AG20443 (cell line): ENCODE measurements around the gene SNRPD2.
A peak's percentile ranks its signal among the peaks of the same experiment; 100 is the strongest.

ENCODE experiments used
- DNase-seq: peaks from one replicate; pipeline ENCODE4 v3.0.0; 2012; ENCODE audit warnings: low spot score, mixed read lengths

SNRPD2 gene

DNA sequence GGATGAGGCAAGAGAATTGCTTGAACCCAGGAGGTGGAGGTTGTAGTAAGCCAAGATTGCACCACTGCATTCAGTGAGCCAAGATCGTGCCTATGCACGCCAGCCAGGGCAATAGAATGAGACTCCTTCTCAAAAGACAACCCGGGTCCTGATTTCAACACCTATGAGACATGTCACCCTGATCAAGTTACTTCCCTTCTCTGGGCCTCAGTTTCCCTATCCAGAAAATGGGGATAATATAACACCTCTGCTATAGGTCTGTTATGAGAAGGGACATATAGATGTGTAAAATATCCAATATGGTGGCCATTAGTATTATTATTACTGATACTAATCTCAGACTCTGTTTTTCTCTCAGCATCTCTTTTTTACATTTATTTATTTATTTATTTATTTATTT, 36.7 kb downstream of the SNRPD2 start:
- no peak for DNase-seq

DNA sequence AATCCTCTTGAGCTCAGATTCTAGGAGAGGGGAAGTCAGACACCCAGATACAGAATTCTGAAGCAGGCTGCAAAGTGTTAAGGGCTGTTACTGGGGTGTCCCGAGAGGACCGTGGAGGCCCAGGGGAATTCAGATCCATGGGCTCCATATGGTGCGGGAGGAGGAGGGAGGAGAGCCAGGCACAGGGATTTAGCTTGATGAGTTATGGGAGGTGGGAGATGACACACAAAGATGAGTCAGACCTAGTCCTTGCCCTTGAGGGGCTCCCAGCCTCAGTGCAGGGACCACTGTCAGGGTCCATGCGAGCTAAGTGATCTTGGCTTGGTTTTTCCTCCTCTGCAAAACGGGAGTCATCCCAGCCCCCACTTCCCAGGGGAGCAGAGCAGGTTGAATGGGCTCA, 38.1 kb downstream of the SNRPD2 start:
- DNase-seq = no peak

DNA sequence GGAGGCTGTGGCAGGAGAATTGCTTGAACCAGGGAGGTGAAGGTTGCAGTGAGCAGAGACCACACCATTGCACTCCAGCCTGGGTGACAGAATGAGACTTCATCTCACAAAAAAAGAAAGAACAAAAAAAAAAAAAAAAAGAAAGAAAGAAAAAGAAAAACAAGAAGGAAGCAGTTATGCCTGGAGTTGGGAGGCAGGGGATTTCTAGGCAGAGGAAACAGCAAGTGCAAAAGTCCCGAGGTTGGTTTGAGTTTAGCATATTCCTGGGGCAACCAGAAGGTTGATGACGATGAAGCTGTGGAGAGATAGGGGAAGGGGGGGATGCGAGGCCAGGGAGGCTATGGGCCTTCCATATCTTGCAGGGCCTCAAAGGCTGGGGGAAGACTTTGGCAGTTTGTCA, 41.0 kb downstream of the SNRPD2 start:
- DNase-seq = no peak

DNA sequence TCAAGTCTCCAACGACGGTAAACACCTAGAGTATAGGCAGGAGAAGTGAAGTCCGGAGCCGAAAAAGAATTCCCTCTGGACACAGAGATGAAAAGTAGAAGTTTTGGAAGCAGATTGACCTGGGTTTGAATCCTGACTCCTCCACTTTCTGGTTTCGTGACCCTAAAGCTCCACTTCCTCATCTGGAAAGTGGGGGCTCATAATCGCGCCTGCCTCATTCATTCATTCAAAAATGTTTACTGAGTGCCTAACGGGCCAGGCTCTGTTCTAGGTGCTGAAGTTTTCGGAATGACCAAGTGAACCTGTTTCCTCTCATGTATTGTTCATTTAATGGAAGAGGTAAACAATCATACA, 45.4 kb downstream of the SNRPD2 start:
- DNase-seq = no peak

DNA sequence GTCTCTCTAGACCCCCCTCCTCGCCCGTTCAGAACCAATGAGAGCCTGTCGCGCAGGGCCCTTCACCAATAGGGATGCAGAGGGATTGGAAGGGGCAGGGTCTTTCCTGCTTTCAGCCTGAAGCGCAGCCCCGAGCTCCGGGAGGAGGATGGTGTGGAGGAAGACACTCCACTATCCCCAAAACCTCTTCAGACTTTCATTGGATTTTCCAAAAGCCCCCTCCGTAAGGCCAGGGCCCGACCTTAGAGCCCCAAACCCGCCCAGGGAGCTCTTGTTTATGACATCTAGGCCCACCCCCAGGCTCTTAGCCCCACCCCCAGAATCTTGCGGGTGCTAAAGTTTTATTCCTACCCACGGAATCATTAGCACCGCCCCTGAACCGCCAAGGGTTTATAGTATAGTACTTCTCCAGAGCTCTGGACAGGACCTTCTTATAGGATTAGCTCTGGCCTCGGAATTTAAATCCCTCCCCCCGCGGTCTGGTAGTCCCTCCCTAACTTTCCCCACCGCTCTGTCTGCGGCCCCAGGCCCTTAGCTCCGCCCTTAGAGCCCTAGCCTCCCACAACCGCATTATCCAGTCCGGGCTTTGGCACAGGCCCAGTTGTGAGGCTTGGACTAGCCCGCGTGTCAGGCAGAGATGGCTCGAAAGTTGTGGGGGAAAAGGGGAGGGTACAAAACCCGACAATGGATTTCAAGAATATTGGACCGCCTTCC, 46.0 kb downstream of the SNRPD2 start:
- peak; percentile 93 for DNase-seq

DNA sequence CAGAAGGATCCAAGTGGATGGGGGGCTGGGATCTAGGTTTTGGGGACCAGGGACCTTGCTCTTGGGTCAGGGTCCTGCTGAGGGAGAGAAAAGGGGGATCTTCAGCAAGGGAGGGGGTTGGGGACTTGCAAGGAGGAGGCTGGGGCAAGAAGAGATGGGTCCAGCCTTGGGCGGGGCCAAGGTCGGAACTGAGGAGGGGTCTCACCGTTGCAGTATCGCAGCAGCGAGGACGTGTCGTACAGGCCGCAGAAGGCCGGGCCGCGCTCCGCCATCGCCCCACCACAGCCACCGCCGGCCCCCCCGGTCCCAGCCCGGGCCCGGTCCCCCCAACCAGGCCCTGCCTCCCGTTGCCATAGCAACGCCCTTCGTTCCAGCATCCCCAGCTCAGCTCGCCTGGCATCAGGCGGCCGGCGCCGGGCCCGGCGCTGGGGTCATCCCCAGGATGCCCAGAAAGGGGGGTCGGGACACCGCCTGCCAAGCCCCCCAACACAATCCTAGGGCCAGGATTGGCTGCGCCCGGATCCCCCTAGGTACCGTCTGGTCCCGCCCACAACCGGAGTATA, 46.6 kb downstream of the SNRPD2 start:
- DNase-seq = no peak

DNA sequence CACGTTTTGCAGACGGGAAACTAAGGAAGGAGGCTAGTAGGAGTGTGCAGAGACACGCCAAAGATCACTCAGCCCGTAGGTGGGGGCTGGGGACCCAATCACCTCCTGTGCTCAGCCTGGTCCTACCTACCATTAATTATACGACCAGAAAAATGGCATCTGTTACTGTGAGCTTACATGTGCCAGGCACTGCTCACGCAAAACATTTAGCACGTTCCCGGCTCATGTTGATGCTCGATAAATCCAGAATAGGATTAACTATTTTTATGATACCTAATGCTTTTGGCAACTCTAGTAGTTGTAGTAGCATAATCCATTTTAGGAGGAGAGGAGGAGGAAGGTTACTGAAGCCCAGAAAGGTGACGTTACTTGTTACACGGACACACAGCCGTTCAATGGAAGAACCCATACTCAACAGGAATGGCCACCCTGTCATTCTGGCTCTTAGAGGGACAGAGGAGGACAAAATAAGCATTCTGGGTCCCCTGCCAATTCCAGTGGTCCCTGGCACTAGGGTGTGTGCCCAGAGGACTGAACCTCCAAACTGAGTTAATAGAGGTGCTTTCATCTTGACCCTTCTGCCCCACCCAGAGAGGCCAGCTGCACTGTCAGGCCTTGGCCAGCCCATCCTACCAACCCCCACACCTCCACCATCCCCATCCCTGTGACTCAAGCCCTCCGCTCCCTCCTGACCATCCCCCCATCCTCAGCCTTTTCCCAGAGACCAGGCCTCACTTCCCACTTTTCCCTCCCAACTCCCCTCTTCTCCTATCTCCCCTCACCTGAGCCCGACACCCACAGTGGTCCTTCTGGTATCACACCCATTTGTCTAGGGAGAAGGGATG, 47.6 kb downstream of the SNRPD2 start:
- no peak for DNase-seq

DNA sequence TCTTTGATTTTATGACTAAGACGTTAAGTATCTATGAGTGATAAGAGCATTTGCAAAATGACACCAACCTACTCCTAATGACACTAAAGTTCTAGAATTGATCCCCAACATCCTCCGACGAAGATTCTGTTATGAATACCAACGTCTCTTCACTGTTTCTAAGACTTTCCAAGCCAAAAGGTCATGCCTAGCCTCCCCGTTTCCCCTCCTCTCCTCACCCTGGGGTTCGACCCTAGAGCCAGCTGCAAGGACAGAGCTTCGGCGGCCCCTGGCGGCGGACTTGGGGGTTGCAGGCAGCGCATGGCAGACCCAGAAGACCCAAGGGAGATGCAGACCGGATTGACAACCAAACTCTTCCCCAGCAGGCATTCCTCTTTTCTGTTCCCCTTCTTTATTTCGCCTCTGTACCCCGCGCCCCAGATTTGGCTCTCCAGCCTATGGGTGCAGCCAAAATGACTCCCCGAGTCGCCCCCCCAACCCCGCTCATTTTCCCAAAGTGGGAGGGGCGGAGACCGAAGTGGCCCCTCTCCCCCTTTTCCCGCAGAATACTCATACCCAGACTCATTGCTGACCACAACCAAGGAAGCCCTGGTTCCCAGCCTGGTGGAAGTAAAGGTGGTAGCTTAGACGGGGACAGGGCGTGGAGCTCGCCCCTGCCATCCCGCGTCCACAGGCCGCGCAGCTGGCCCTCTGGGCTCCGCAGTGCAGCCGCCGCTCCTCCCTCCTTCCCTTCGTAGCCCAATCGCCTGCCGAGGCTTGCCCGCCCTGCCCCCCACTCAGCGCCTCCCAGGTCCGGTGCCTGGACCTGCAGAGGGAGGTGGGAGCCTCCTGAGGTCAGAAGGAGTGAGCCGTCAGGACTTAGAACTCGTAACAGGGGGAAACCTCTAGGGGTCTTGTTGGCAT, 48.5 kb downstream of the SNRPD2 start:
- DNase-seq = peak; percentile 78

DNA sequence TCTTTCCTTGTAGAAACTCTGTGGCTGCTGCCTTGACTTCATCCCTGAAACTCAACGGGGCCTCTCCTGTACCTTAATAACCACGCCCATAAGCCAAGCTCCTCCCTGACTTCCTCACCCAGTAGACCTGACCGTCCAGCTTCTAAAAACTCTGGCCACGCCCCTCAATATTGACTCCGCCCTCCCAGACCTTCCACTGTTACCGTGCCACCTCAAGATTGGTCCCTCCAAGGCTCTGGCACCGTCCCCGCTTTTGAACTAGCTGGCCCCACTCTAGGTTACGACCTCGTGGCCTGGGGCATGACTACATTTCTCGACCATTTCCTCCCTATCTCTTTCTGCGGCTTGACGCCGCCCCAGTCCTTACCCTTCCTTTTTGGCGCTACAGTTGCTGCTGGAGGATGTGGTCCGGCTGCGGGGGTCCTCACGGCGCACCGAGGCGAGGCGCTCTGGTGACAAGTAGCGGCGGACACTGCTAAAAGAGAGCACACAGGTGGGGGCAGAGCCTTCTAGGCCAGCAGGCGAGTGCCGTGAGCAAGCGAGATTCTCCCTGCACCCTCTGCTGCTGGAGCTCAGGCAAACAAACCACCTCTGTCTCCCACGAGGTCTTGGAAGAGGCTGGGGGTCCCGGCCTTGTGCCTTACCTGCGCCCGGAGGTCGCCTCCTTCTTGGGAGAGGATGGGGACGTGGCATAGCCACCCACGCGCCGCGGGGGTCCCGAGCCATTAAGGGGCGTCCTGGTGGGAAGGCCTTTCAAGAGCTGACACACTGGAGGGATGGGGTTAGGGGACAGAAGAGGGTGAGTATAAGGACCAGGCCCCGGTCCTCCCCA, 50.3 kb downstream of the SNRPD2 start:
- DNase-seq = peak; percentile 73

DNA sequence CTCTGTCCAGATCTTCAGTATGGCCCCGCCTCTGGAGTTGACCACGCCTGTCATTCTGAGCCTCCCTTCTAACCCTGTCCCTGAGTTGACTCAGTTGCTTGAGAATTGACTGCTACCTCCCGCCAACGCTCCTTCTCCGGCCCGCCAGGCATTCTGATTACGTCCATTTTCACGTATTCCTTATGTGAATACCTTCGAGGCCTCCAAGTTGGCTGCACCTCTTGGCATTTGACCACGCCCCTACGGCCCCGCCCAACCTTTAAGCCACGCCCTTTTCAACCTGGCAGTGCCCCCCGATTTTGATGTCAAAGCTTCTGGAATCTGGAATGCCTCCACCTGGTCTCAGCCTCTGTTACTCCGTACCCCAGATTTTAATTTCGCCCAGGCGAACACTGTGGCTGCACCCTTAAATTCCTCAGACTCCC, 50.9 kb downstream of the SNRPD2 start:
- peak; percentile 6 for DNase-seq

DNA sequence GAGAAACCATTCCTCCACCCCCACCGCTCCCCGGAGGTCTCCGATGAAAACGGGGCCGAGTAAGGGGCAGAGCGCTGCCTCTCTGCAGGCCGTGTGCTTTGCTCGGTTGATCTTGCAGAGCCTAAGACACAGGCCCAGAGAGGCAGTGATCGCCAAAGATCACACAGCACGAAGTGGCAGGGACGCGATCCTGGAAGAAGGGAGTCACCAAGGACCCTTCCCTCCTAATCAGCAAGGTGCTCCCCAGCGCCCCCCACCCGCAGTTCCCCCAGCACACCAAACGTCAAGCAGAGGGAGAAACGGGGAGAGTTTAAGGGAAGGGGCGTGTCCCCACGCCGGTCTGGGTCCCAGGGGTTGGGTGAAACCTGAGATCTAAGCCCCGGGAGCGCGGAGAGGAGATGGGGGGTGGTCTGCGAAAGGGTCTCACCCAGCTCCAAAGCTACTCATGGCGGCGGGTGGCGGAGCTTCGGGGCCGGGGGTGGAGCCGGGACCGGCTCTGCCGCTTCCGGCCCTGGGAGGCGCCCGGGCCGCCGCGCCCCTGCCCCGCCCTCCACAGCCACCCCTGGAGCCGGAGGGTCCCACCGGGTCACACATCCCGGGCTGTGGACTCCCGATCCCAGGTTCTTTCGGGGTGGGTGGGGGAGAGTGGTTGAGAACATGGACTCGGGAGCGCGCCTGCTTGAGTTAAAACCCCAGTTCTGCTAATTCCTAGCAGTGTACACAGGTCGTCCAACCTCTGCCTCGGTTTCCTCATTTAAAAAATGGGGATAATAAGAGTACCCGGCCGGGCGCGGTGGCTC, 52.6 kb downstream of the SNRPD2 start, which contains the start of gene EML2:
Gene EML2 (minus strand): TSS at position 468 of the 800 bp plus-strand sequence. CDS start 21 bp downstream, at position 447.
- peak; percentile 80 for DNase-seq

DNA sequence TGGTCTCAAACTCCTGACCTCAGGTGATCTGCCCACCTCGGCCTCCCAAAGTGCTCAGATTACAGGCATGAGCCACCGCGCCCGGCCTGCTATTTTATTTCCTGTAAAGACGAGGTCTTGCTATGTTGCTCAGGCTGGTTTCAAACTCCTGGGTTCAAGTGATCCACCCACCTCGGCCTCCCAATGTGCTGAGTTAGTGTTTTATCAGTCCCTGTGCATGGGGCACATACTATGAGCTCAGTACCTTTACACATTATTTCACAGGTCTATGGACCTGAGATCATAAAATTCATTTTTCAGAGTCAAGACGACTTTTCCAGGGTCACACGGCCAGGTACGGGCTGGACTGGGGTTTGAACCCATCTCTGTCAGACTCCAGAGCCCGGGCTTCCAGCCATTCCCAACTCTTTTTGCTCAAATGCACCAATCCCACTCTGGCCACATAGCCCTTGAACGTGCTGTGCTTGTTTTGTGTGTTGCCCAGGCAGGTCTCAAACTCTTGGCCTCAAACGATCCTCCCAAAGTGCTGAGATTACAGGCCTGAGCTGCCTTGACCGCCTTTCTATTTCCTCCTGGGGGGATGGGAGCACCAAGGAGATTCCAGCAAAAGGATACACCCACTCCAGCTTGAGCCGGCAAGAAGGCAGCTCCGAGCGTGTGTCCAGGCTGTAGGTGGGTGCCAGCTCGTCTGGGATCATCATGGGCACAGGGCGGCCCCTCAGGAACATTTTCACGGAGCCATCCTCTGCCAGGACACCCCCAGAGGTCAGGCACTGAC, 53.7 kb downstream of the SNRPD2 start:
- DNase-seq = peak; percentile 27
